ENCODE results near the gene BDKRB1.
A peak's percentile ranks its signal among the peaks of the same experiment; 100 is the strongest.

The BDKRB1 gene

GRCh38 chr14:96271421-96271762 lies 15.4 kb downstream of the BDKRB1 start:
- DNase-seq (ENCODE audit: insufficient read length, low spot score), result no peak
- TF ChIP-seq POLR2A (IDR thresholded peaks at IDR 0.05; ENCODE audit: low read depth, low read length), result no peak
- no peak for FAIRE-seq

GRCh38 chr14:96272777-96273473 lies 16.9 kb downstream of the BDKRB1 start:
- TF ChIP-seq POLR2A (IDR thresholded peaks at IDR 0.05; ENCODE audit: low read depth, low read length), result no peak
- no peak for DNase-seq (ENCODE audit: insufficient read length, low spot score)
- peak; percentile 61 for FAIRE-seq

- no peak for FAIRE-seq
- no peak for DNase-seq (ENCODE audit: insufficient read length, low spot score)
Measured at GRCh38 chr14:96273629-96274028, 17.6 kb downstream of the BDKRB1 start.

GRCh38 chr14:96274122-96274521 lies 18.1 kb downstream of the BDKRB1 start:
- no peak for FAIRE-seq
- no peak for TF ChIP-seq POLR2A (IDR thresholded peaks at IDR 0.05; ENCODE audit: low read depth, low read length)
- no peak for DNase-seq (ENCODE audit: insufficient read length, low spot score)

More at GRCh38 chr14:96273629-96274028, 17.6 kb downstream of the BDKRB1 start:
- TF ChIP-seq POLR2A (IDR thresholded peaks at IDR 0.05; ENCODE audit: low read depth, low read length), result no peak

- FAIRE-seq (no peak), DNase-seq (ENCODE audit: insufficient read length, low spot score) (no peak)
Measured at GRCh38 chr14:96274543-96274942, 18.5 kb downstream of the BDKRB1 start.

GRCh38 chr14:96275177-96276112 lies 19.4 kb downstream of the BDKRB1 start:
- TF ChIP-seq POLR2A (IDR thresholded peaks at IDR 0.05; ENCODE audit: low read depth, low read length), result no peak
- FAIRE-seq (peak; percentile 70), DNase-seq (ENCODE audit: insufficient read length, low spot score) (peak; percentile 48)

More at GRCh38 chr14:96274543-96274942, 18.5 kb downstream of the BDKRB1 start:
- TF ChIP-seq POLR2A (IDR thresholded peaks at IDR 0.05; ENCODE audit: low read depth, low read length), result no peak

GRCh38 chr14:96277890-96278289 lies 21.9 kb downstream of the BDKRB1 start:
- no peak for TF ChIP-seq POLR2A (IDR thresholded peaks at IDR 0.05; ENCODE audit: low read depth, low read length)
- DNase-seq (ENCODE audit: insufficient read length, low spot score) (no peak), FAIRE-seq (no peak)

- FAIRE-seq, result no peak
- no peak for TF ChIP-seq POLR2A (IDR thresholded peaks at IDR 0.05; ENCODE audit: low read depth, low read length)
Measured at GRCh38 chr14:96279564-96279963, 23.6 kb downstream of the BDKRB1 start.

GRCh38 chr14:96280104-96280503 lies 24.1 kb downstream of the BDKRB1 start:
- FAIRE-seq, result no peak
- DNase-seq (ENCODE audit: insufficient read length, low spot score), result no peak
- TF ChIP-seq POLR2A (IDR thresholded peaks at IDR 0.05; ENCODE audit: low read depth, low read length), result no peak

More at GRCh38 chr14:96279564-96279963, 23.6 kb downstream of the BDKRB1 start:
- no peak for DNase-seq (ENCODE audit: insufficient read length, low spot score)

GRCh38 chr14:96281486-96281885 lies 25.5 kb downstream of the BDKRB1 start:
- TF ChIP-seq POLR2A (IDR thresholded peaks at IDR 0.05; ENCODE audit: low read depth, low read length), result no peak
- DNase-seq (ENCODE audit: insufficient read length, low spot score), result no peak

GRCh38 chr14:96284008-96284407 lies 28.0 kb downstream of the BDKRB1 start:
- DNase-seq (ENCODE audit: insufficient read length, low spot score) (no peak), FAIRE-seq (no peak)
- TF ChIP-seq POLR2A (IDR thresholded peaks at IDR 0.05; ENCODE audit: low read depth, low read length), result no peak

More at GRCh38 chr14:96281486-96281885, 25.5 kb downstream of the BDKRB1 start:
- no peak for FAIRE-seq

- FAIRE-seq (no peak), DNase-seq (ENCODE audit: insufficient read length, low spot score) (no peak)
- no peak for TF ChIP-seq POLR2A (IDR thresholded peaks at IDR 0.05; ENCODE audit: low read depth, low read length)
Measured at GRCh38 chr14:96284430-96284829, 28.4 kb downstream of the BDKRB1 start.

- DNase-seq (ENCODE audit: insufficient read length, low spot score), result no peak
- no peak for TF ChIP-seq POLR2A (IDR thresholded peaks at IDR 0.05; ENCODE audit: low read depth, low read length)
- no peak for FAIRE-seq
Measured at GRCh38 chr14:96285667-96286066, 29.7 kb downstream of the BDKRB1 start.

GRCh38 chr14:96286251-96286650 lies 30.2 kb downstream of the BDKRB1 start:
- TF ChIP-seq POLR2A (IDR thresholded peaks at IDR 0.05; ENCODE audit: low read depth, low read length), result no peak
- DNase-seq (ENCODE audit: insufficient read length, low spot score) (no peak), FAIRE-seq (no peak)
